ENCODE data around the gene FDX1. TPM values are rescaled to one million over a fixed set of nuclear protein-coding genes. Genes with fewer than 3 reads are reported as not detected.
"Not testable (repeated sequence)": the region's sequence is repeated elsewhere in the genome, so short reads cannot be mapped to it uniquely, and the experiment has no call there.

FDX1 gene
- total and polyA plus RNA-seq, 5 donors from 2014 or later = 9.5 to 28.2 (median 24.0) TPM

- not testable (repeated sequence) for H3K4me1 Mint-ChIP-seq; H3K4me1 ChIP-seq (ENCODE audit: control insufficient read depth, insufficient read depth, low read length, poor library complexity, severe bottlenecking); H3K27ac ChIP-seq (ENCODE audit: insufficient read depth, low read length, poor library complexity, severe bottlenecking); DNase-seq; H3K4me3 ChIP-seq (ENCODE audit: low read depth, low read length); H3K36me3 ChIP-seq (ENCODE audit: control insufficient read depth, insufficient read depth, low read length); ATAC-seq (ENCODE audit: low read depth in 2 of 2); H3K27ac Mint-ChIP-seq; H3K27me3 ChIP-seq (ENCODE audit: control insufficient read depth, insufficient read depth, low read length); H3K4me3 Mint-ChIP-seq; H3K9me3 Mint-ChIP-seq; H3K9me3 ChIP-seq (ENCODE audit: control insufficient read depth in 2 of 2, low read length in 2 of 2); H3K36me3 Mint-ChIP-seq; H3K27me3 Mint-ChIP-seq
These were observed 24.1 kb upstream of the FDX1 start for GRCh38 chr11:110405636-110406035.

GRCh38 chr11:110407315-110407714 lies 22.4 kb upstream of the FDX1 start:
- H3K27me3 Mint-ChIP-seq = no peaks in the 10 kb centered on the region
- H3K36me3 Mint-ChIP-seq = no peaks in the 10 kb centered on the region
- DNase-seq (no peak), ATAC-seq (ENCODE audit: low read depth in 2 of 2) (no peak)
- Histone ChIP-seq H3K27me3 (ENCODE audit: control insufficient read depth, insufficient read depth, low read length) (no peaks in the 10 kb centered on the region), H3K4me3 (ENCODE audit: low read depth, low read length) (no peak overlapping the region), H3K9me3 (ENCODE audit: control insufficient read depth in 2 of 2, low read length in 2 of 2) (peaks cover 0 to 3% of the 10 kb centered on the region in 2 experiments), H3K36me3 (ENCODE audit: control insufficient read depth, insufficient read depth, low read length) (no peaks in the 10 kb centered on the region), H3K4me1 (ENCODE audit: control insufficient read depth, insufficient read depth, low read length, poor library complexity, severe bottlenecking) (no peaks in the 10 kb centered on the region), H3K27ac (ENCODE audit: insufficient read depth, low read length, poor library complexity, severe bottlenecking) (no peak overlapping the region)
- no peak overlapping the region for H3K27ac Mint-ChIP-seq
- no peaks in the 10 kb centered on the region for H3K4me1 Mint-ChIP-seq
- H3K9me3 Mint-ChIP-seq = peaks cover 0 to 3% (median 0%) of the 10 kb centered on the region in 7 donors
- H3K4me3 Mint-ChIP-seq = no peak overlapping the region

- no peak for ATAC-seq (ENCODE audit: low read depth in 2 of 2)
- Mint-ChIP-seq H3K9me3 (peaks cover 0 to 1% (median 0%) of the 10 kb centered on the region in 7 donors), H3K27ac (no peak overlapping the region), H3K36me3 (no peaks in the 10 kb centered on the region), H3K4me3 (no peak overlapping the region), H3K27me3 (no peaks in the 10 kb centered on the region), H3K4me1 (no peaks in the 10 kb centered on the region)
- Histone ChIP-seq H3K9me3 (ENCODE audit: control insufficient read depth in 2 of 2, low read length in 2 of 2) (peaks cover 0 to 3% of the 10 kb centered on the region in 2 experiments), H3K27me3 (ENCODE audit: control insufficient read depth, insufficient read depth, low read length) (no peaks in the 10 kb centered on the region), H3K27ac (ENCODE audit: insufficient read depth, low read length, poor library complexity, severe bottlenecking) (no peak overlapping the region), H3K36me3 (ENCODE audit: control insufficient read depth, insufficient read depth, low read length) (no peaks in the 10 kb centered on the region), H3K4me1 (ENCODE audit: control insufficient read depth, insufficient read depth, low read length, poor library complexity, severe bottlenecking) (no peaks in the 10 kb centered on the region), H3K4me3 (ENCODE audit: low read depth, low read length) (no peak overlapping the region)
- DNase-seq = no peak
These were observed 20.6 kb upstream of the FDX1 start for GRCh38 chr11:110409174-110409573.

DNA sequence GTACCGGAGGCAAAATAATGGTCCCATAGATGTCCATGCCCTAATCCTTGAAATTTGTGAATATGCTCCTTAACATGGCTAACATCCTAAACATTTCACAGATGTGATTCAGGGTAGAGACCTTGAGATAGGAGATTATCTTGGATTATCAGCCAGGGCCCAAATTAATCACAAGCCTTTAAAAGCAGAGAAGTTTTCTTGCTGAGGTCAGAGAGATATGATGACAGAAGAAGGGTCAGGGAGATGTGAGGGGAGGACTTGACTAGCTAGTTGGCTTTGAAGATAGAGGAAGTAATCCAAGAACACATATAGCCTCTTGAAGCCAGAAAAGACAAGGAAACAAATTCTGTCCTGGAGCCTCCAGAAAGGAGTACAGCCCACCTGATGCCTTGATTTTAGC lies 19.1 kb upstream of the FDX1 start:
- DNase-seq = no peak
- no peaks in the 10 kb centered on the region for H3K36me3 ChIP-seq (ENCODE audit: control insufficient read depth, insufficient read depth, low read length)
- Mint-ChIP-seq H3K4me3 (no peak overlapping the region), H3K36me3 (no peaks in the 10 kb centered on the region), H3K27me3 (peaks cover 2% of the 10 kb centered on the region), H3K9me3 (peaks cover 0 to 1% (median 0%) of the 10 kb centered on the region in 7 donors), H3K4me1 (no peaks in the 10 kb centered on the region), H3K27ac (no peak overlapping the region)
- H3K27ac ChIP-seq (ENCODE audit: insufficient read depth, low read length, poor library complexity, severe bottlenecking) = no peak overlapping the region
- no peak for ATAC-seq (ENCODE audit: low read depth in 2 of 2)
- no peaks in the 10 kb centered on the region for H3K27me3 ChIP-seq (ENCODE audit: control insufficient read depth, insufficient read depth, low read length)
- H3K4me1 ChIP-seq (ENCODE audit: control insufficient read depth, insufficient read depth, low read length, poor library complexity, severe bottlenecking) = no peaks in the 10 kb centered on the region
- H3K9me3 ChIP-seq (ENCODE audit: control insufficient read depth in 2 of 2, low read length in 2 of 2) = peaks cover 0 to 3% of the 10 kb centered on the region in 2 experiments
- no peak overlapping the region for H3K4me3 ChIP-seq (ENCODE audit: low read depth, low read length)

GRCh38 chr11:110415081-110415480 lies 14.7 kb upstream of the FDX1 start:
- H3K4me1 ChIP-seq (ENCODE audit: control insufficient read depth, insufficient read depth, low read length, poor library complexity, severe bottlenecking) = no peaks in the 10 kb centered on the region
- DNase-seq (no peak), ATAC-seq (ENCODE audit: low read depth in 2 of 2) (no peak)
- no peaks in the 10 kb centered on the region for H3K27me3 ChIP-seq (ENCODE audit: control insufficient read depth, insufficient read depth, low read length)
- H3K27ac ChIP-seq (ENCODE audit: insufficient read depth, low read length, poor library complexity, severe bottlenecking) = no peak overlapping the region
- Mint-ChIP-seq H3K9me3 (peaks cover 0 to 1% (median 0%) of the 10 kb centered on the region in 7 donors), H3K36me3 (no peaks in the 10 kb centered on the region), H3K4me1 (no peaks in the 10 kb centered on the region), H3K27ac (no peak overlapping the region), H3K27me3 (peaks cover 5% of the 10 kb centered on the region), H3K4me3 (no peak overlapping the region)
- no peak overlapping the region for H3K4me3 ChIP-seq (ENCODE audit: low read depth, low read length)
- H3K36me3 ChIP-seq (ENCODE audit: control insufficient read depth, insufficient read depth, low read length) = no peaks in the 10 kb centered on the region
- no peaks in the 10 kb centered on the region for H3K9me3 ChIP-seq (ENCODE audit: control insufficient read depth in 2 of 2, low read length in 2 of 2)

GRCh38 chr11:110421658-110422057 lies 8.1 kb upstream of the FDX1 start:
- not testable (repeated sequence) for H3K9me3 Mint-ChIP-seq; H3K4me1 Mint-ChIP-seq; H3K36me3 Mint-ChIP-seq; H3K27me3 ChIP-seq (ENCODE audit: control insufficient read depth, insufficient read depth, low read length); H3K27ac ChIP-seq (ENCODE audit: insufficient read depth, low read length, poor library complexity, severe bottlenecking); DNase-seq; H3K9me3 ChIP-seq (ENCODE audit: control insufficient read depth in 2 of 2, low read length in 2 of 2); H3K4me3 Mint-ChIP-seq; H3K4me3 ChIP-seq (ENCODE audit: low read depth, low read length); H3K36me3 ChIP-seq (ENCODE audit: control insufficient read depth, insufficient read depth, low read length); H3K4me1 ChIP-seq (ENCODE audit: control insufficient read depth, insufficient read depth, low read length, poor library complexity, severe bottlenecking); ATAC-seq (ENCODE audit: low read depth in 2 of 2); H3K27ac Mint-ChIP-seq
- H3K27me3 Mint-ChIP-seq = peaks cover 15% of the 10 kb centered on the region

- H3K4me3 ChIP-seq (ENCODE audit: low read depth, low read length) = no peak overlapping the region
- DNase-seq = no peak
- Mint-ChIP-seq H3K27ac (no peak overlapping the region), H3K36me3 (no peaks in the 10 kb centered on the region), H3K9me3 (peaks cover 0 to 7% (median 0%) of the 10 kb centered on the region in 7 donors), H3K27me3 (peaks cover 15% of the 10 kb centered on the region), H3K4me3 (no peak overlapping the region), H3K4me1 (no peaks in the 10 kb centered on the region)
- no peaks in the 10 kb centered on the region for H3K4me1 ChIP-seq (ENCODE audit: control insufficient read depth, insufficient read depth, low read length, poor library complexity, severe bottlenecking)
- H3K36me3 ChIP-seq (ENCODE audit: control insufficient read depth, insufficient read depth, low read length) = no peaks in the 10 kb centered on the region
- no peaks in the 10 kb centered on the region for H3K9me3 ChIP-seq (ENCODE audit: control insufficient read depth in 2 of 2, low read length in 2 of 2)
- no peak for ATAC-seq (ENCODE audit: low read depth in 2 of 2)
- H3K27ac ChIP-seq (ENCODE audit: insufficient read depth, low read length, poor library complexity, severe bottlenecking) = no peak overlapping the region
- no peaks in the 10 kb centered on the region for H3K27me3 ChIP-seq (ENCODE audit: control insufficient read depth, insufficient read depth, low read length)
These were observed 7.3 kb upstream of the FDX1 start for GRCh38 chr11:110422306-110422905.

GRCh38 chr11:110424775-110425444 lies 4.8 kb upstream of the FDX1 start:
- ATAC-seq (ENCODE audit: low read depth in 2 of 2) (no peak), DNase-seq (no peak)
- no peaks in the 10 kb centered on the region for H3K36me3 ChIP-seq (ENCODE audit: control insufficient read depth, insufficient read depth, low read length)
- H3K4me3 ChIP-seq (ENCODE audit: low read depth, low read length) = no peak overlapping the region
- peaks cover 13% of the 10 kb centered on the region for H3K4me1 ChIP-seq (ENCODE audit: control insufficient read depth, insufficient read depth, low read length, poor library complexity, severe bottlenecking)
- H3K4me1 Mint-ChIP-seq = peaks cover 5 to 10% (median 9%) of the 10 kb centered on the region in 4 donors
- H3K27me3 Mint-ChIP-seq = peaks cover 15% of the 10 kb centered on the region
- H3K9me3 ChIP-seq (ENCODE audit: control insufficient read depth in 2 of 2, low read length in 2 of 2) = no peaks in the 10 kb centered on the region
- H3K27ac ChIP-seq (ENCODE audit: insufficient read depth, low read length, poor library complexity, severe bottlenecking) = no peak overlapping the region
- no peak overlapping the region for H3K4me3 Mint-ChIP-seq
- H3K27ac Mint-ChIP-seq = no peak overlapping the region
- peaks cover 0 to 7% (median 0%) of the 10 kb centered on the region in 7 donors for H3K9me3 Mint-ChIP-seq
- H3K36me3 Mint-ChIP-seq = no peaks in the 10 kb centered on the region
- H3K27me3 ChIP-seq (ENCODE audit: control insufficient read depth, insufficient read depth, low read length) = no peaks in the 10 kb centered on the region
